ENCODE results near the gene MBIP.

The MBIP gene

DNA sequence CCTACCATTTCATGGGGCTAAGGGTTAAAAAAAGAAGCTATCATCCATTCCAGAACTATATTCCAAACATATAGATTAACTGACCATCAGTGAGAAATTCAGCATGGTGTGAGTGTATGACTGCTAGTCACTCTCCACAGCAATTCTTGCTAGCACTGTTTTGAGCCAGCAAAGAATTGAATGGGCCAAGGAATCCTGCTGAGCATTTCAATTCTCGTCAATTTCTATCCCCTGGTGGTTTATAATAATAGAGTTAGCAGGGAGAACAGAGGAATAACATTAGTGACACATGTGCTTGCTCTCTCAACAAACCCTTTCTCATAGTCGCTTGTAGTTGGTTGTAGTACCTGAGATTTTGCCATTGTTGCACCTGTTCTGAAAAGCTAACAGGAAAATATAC, 7.2 kb downstream of the MBIP start:
- DNase-seq (ENCODE audit: low read depth in 3 of 3), result no peak

DNA sequence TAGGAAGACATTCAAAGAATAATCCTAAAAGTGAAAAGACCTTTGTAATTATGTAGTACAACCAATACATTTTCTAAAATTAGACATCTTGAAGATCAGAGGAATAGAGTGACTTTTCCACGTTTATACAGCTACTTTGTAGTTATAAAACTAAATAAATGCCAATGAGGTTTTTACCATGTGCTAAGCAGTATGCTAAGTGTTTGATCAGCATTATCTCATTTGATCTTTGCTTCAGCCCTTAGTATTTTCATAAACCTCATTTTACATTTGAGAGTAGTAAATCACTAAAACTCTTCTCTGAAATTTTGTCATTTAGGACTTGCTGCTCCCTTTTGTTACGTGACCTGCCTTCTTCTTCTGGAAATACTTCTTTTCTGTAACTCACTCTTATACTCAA, 13.6 kb downstream of the MBIP start:
- no peak for DNase-seq (ENCODE audit: low read depth in 3 of 3)

DNA sequence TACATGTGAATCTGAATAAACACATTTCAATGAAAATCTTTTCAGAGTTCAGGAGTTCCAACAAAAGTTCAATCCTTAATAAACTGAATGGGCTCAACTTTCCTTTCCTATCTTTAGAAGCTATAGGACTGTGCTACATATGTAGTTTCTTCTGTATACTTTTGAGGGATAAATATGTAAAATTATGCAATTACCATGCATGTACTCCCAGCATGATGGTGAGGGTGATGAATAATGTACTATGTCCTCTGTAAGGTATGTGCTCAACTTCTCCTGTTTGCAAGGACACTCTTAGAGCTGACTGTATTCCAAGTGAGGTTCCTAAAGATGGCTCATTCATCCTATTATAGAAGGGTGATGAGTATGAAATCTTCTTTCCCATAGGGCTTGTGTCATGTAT, 15.5 kb downstream of the MBIP start:
- DNase-seq (ENCODE audit: low read depth in 3 of 3), result no peak

DNA sequence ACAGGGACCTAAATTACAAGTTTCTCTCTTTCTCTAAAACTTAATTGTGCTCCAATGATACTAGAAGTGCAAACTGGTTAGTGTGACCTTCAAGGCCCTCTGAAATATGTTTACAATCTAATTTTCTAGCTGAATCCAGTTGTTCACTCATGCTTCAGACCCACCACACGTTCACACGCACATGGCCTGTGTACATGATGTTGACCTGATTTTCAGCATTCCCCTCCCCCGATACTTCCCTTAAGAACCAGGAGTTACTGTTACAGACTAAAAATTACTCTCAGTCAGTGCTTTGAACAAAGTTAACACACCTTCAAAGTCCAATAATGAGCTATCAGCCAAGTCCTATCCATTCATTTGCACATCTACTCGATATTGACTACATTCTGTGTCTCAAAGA, 16.5 kb downstream of the MBIP start:
- no peak for DNase-seq (ENCODE audit: low read depth in 3 of 3)

DNA sequence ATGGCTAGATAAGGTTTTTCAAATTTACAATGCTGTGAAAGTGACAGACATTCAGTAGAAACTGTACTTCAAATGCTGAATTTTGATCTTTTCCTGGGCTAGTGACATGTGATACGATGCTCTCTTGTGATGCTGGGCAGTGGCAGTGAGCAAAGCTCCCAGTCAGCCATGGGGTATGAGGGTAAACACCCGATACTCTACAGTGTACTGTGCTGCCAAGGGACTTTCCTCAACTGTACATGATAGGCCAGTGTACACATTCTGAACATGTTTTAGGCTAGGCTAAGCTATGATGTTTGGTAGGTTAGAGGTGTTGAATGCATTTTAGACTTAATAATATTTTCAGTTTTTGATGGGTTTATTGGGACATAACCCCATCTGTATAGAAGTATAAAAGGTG, 17.6 kb downstream of the MBIP start:
- no peak for DNase-seq (ENCODE audit: low read depth in 3 of 3)

DNA sequence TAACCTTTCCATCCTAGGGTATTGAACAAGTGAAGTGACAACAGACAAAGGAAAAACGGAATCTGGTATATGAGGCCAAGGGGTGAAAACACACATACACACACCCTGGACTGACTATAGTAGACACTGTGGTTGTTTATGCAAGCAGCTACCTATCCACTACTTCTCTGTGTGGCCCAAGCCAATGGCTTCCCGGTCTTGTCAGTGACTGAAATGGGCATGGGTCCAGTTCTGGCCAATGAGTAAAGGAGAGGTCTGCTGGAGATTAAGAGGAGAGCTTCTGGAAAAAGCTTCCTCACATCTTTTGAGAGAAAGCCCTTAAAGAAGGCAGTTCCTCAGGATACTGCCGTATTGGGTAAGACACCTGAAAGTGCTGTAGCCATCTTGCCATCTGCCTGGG, 19.3 kb downstream of the MBIP start:
- DNase-seq (ENCODE audit: low read depth in 3 of 3), result no peak

DNA sequence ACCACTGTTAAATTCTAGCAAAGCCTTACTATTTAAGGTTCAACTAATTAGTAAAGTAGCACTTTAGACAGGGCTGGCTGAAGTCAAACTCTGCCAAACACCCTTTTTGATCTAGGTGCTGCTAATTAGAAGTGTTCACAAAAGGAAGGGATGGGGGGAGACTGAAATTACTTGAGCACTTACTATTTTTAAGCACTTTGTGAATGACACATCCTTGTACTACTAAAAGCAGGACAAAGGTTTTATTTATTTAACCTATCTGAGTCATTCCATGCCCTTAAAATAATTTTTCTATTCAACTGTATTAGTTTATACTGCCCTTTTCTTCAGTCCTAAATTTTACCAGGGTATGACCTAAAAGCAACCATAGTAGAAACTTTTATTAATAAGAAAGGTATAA, 20.1 kb downstream of the MBIP start:
- DNase-seq (ENCODE audit: low read depth in 3 of 3), result no peak

DNA sequence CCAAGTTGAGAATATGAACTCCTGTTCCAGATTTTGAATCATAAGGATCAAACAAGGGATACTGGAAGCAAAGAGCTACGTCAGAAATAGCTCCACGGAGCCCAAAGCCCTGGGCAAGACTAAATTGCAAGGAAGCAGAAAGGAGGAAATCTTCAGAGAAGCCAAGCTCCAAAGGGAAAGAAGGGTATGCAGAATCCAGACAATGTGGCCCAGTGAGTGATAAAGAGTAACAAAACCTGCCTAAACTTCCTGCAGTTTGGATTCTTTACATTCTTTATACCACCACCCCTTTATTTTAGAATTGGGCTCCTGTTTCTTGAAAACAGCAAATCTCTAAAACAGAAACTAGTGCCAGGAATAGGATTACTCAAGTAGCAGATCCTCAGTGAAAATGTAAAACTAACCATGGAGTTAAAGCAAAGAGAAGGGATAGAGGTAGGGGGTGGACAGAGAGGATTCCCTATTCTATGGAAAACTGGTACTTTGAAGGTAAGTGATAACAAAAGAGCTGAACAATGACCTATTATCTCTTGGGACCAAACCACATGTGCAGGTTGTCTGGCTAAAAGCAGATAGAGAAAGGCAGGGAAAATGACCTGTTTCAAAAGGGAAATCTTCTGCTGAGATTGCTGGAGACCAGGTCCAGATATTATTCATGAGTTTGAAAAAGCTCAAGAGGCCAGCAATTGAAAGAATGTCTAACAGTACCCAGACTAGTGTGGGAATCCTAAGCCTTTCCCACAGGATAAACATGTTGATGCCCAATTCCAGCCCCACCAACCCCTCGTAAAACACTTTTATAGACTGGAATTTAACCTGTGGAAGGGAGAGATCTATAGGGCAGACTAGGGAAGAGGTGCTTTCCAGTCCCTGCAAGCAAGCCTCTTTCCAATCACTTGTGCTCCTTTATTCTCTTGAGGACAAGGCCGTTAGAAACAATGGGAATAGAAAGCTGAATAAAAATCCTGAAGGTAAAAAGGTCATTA, 24.5 kb downstream of the MBIP start:
- DNase-seq (ENCODE audit: low read depth in 3 of 3), result no peak

DNA sequence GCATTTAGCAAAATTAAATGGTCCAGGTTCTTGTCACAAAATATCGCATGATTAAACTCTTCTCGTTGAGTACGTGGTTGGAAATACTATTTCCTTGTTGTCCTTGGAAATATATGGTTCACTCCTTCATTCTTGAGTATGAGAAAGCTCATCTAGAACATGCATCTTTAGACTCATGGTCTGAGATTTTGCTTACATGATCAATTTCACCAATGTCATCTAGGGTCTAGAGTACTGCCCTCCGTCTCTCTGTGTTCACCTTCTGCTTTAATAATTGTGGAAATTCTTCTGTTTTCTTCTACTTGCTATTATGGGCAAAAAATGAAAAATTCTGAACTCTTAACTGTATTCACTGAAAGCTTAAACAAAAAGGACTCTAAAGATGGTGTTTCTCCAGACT, 25.9 kb downstream of the MBIP start:
- DNase-seq (ENCODE audit: low read depth in 3 of 3), result no peak

DNA sequence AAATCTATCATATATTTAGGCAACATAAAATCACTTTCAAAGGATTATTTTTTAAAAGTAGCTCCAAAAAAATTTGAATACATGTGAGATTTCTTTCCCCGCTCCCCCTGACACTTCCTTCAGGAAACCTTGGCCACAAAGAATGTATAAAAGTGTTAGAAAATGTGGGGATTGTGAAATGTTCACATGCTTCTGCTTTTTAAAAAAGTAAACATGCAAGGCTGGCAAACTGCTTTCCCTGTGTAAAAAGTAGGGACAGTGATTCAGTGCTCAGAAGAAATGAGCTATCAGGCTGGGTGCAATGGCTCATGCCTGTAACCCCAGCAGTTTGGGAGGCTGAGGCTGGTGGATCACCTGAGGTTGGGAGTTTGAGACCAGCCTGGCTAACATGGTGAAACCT, 26.6 kb downstream of the MBIP start:
- DNase-seq (ENCODE audit: low read depth in 3 of 3), result no peak

DNA sequence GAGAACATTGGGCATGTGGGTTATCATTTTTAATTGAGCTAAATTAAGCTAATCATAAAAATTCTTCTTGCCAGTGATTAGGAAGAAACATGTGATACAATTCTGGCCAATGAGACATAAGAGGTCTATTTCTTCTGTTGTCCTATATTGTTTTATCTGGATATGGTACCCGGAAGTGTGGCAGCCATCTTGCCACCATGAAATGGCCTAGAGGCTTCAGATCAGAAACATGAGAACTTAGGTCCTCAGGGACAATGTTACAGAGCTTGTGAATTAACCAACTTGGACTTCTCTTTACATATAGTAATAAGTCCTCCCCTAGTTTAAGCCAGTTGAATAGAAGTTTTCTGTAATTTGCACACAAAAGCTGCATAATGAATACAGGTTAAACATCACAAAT, 30.5 kb downstream of the MBIP start:
- DNase-seq (ENCODE audit: low read depth in 3 of 3), result no peak

DNA sequence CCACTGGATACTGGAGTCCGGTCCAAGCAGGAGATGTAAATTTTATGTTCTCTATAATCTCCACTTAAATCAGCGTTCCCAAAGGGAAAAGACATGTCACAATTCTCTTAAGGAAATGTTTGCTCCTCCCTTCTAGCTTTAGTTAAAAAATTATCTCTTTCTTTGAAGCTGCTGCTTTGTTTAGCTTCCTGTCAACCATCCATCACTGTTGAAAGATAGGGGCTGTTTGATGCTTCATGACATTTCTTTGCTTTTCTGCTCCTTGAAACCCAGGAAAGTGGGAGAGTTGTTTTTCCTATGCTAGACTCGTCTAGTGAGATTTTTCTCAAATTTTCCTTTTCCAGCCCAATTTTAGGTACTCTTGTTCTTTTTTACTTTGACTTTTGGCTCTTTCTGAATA, 31.9 kb downstream of the MBIP start:
- no peak for DNase-seq (ENCODE audit: low read depth in 3 of 3)

DNA sequence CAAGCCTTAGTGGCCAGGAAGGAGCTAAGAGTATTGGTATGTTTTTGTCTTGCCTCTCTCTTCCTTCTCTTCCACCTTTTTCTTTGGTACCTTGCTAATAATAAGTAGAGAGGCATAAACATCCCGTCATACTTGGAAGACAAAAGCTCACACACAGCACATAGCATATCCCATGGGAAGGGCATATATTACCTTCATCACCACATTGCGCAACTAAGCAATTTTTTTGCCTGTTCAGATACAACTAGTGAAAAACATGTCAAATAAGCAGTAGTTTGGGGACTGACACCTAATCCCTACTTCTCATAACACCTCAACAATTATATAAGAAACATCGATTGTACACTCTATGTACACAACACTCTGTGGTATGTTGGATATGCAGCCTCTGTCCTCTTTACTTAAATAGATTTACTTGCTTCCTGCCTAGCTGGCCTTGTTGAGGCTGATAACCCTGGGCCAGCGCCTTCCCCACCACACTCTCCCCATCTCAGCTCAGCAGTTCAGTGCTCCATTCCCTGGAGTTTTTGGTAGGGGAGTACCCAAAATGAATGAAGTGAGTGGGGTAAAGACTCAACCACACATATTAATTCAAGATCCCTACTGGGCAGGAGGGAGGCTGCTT, 35.4 kb downstream of the MBIP start:
- DNase-seq (ENCODE audit: low read depth in 3 of 3), result no peak

DNA sequence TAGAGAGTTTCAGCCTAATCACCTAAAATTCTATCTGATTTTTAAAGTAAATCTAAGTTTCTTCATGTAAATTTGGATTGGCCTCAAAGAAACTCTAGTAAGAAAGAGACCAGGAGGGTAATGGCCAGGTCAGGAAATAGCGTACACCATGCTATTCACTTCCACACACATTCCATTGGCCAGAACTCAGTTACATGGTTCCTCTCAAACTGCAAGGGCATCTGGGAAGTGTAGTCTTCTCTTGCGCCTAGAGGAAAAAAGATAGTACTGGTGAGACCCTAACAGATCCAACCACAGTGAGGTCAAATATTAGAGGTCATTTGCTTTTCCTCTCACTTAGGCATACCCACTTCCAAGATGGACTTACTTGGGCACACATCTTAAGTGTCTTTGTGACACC, 39.1 kb downstream of the MBIP start:
- DNase-seq (ENCODE audit: low read depth in 3 of 3), result no peak

DNA sequence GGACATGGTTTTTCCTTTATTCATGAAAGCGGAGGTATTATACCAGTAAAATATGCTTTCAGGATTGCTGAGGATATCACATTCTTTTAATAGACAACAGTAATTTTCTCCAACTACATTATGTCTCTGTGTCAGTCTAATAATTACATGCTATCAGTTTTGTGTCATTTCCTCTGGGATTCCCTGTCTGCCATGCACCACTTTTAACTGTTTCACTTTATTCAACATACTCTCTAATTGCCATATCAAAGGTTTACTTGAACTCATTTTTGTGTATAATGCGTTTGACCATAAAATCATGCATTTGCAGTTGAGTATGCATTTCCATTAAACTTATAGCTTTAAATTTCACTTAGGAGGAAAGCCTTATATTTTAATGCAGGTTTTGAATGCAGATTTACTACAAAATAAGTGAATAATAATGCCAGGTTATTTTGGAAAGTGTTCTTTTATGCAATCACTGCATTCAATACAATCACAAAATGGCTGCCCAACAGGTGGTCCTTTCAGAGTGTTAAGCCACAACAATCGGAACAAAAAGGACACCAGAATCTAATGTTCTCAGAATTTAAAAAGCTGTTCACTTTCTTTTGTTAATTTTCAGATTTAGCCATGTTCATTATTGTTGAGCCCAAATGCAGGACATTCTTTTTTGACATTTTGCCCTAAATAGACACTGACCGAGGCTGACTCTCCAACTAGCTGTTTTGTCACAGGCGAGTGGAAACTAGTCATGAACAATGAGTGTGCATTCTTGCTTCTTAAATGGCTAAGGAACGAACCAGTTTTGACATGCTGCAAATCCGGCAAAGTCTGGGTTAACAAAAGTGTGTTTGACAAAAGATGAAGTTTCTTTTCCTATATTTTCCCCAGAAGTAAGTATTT, 40.9 kb downstream of the MBIP start:
- DNase-seq (ENCODE audit: low read depth in 3 of 3), result no peak

DNA sequence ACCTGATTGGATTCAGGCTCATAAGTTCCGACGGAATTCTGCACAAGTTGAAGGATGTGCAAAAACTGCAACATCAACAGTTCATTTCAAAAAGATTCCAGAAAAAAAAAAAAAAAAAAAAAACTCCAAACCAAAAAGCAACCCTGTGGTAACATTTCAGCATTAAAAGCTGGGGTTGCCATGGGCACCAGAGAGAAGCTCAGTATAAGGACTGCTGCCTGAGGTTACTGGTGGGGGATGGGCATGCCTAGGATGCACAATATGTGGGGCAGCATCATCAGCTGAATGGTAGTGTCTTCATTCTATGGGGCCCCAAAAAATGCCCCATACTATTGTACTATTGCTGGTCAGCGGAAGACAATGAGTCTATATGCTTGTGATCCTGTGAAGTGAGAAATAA, 44.7 kb downstream of the MBIP start:
- DNase-seq (ENCODE audit: low read depth in 3 of 3), result no peak

DNA sequence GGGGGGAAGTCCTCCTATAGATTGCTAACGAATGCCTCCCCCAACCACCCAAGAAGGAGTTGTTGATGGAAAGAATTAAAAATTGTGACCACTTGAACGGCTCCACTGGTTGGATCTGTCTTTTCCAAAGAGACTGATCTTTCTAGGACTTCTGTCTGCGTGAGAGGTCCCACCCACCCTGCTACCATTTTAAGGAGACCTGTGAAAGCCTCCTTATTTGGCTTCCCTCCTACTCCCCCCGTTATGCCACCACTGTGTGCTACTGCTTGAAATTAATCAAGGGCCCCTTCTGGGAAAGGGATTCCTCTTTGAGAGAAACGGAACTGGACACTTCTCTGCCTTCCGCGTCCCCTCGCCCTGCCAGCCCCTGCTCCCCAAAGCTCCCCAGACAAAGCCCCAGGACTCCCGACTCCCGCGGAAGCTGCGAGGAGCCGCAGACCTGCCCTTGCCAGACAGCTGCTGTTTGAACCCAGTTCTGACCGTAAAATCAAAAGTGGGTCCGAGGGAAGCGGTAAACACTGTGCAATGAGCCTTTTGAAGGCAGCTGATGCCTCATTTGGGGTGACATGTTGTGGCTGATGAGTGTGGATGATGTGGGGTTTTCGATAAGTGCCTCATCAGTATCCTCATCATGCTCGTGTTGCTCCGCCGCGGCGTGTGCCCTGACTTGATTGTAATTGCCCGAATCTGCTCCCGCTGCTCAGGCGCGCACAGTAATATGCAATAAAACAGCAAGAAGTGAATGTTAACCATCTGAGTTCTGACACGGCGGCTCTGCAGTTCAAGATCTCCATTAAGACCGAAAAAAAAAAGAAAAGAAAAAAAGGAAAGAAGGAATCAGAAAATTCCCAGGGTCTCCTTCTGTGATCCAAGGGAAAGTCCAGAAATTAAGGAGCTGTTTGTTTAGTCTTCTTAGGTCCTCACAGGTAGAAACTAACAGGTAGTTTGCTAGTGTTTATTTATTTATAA, 48.2 kb downstream of the MBIP start:
- DNase-seq (ENCODE audit: low read depth in 3 of 3), result peak in 2 of 3 donors; percentile 10 to 12

DNA sequence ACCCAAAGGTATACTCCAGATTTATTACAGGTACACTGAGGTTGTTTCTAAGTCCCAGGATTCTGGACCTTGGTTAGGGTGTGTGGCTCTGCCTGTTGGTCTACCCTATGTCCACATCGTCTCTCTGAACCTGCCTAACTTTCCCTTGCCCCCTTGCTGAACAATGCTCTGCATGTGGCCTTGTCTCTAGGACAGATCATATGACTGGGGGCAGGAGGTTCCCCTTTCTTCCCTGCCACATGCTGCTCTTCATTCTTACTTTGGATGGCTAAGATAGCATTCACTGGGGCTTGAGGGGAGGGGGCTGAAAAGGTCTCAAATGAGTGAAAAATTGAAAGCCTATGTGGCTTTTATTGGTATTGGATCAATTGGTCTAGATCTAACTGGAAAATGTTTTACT, 49.2 kb downstream of the MBIP start:
- no peak for DNase-seq (ENCODE audit: low read depth in 3 of 3)

DNA sequence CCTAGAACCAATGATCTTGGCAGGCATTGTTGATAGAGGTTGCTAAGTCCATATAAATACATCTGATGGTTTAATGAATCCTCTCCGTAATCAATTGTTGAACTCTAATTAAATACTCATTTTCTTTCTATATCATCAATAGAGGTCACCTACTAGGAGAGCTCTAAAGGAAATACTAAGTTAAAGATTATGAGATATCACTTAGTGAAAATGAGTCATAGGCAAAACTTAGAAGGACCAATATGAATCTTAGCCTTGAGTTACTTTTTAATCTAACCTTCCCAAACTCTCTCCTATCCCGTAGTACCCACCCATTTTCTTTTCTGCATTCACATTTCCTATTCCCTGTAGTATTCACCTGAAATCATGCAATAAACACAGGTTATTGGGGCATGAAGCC, 50.2 kb downstream of the MBIP start:
- no peak for DNase-seq (ENCODE audit: low read depth in 3 of 3)

DNA sequence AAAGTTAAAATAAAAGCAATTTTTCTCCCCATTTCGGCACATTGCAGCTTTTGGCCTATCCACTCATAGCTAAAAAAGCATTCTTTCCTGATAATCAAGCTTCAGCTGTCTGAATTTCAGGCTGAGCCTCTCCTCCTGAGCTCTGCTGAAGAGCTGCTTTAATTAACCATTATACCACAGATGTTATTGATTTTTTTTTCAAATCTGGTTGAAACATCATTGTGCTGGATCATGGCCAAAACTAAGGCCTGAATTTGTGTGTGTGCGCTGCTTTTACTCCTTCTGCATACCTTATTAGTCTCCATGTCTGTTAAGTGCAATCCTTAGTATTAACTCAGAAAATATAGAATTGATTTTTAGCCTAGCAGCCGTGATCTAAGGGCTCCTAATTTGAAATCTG, 52.3 kb downstream of the MBIP start:
- DNase-seq (ENCODE audit: low read depth in 3 of 3), result no peak

DNA sequence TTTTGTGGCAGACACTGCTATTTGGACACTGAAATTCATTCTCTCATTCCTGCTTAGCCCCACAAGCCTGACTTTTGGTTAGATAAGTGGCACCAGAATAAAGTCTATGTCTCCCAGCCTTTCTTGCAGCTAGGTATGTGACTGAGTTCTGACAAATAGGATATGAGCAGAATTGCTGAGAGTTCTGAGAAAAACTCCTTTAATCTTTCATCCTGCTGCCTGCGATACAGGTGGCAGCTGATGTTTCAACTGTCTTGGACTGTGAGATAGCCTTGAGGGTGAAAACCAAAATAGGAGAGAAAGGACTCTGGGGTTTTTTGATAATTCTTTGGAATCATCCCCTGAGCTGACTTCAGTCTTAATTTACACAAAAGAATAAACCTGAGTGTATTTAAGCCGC, 55.8 kb downstream of the MBIP start:
- no peak for DNase-seq (ENCODE audit: low read depth in 3 of 3)

Measured in stimulated activated CD4-positive, alpha-beta T cell treated with anti-CD3 and anti-CD28 coated beads, TNF-alpha, amount 100 ng/mL, for 48 hours (primary cell).